Rectal smooth muscle tissue (tissue), 1 donor: Measurements from ENCODE around the gene RNF130.

Experiments used
- H3K27ac ChIP-seq: one replicate; pipeline ENCODE4 v1.7.0; 2013; ENCODE audit warnings: low read depth, low read length, inconsistent platforms
- H3K27me3 ChIP-seq: one replicate; pipeline ENCODE4 v1.7.0; 2013; ENCODE audit warnings: low read length; ENCODE audit not compliant: control insufficient read depth, insufficient read depth
- H3K36me3 ChIP-seq: one replicate; pipeline ENCODE4 v1.7.0; 2013; ENCODE audit warnings: low read length; ENCODE audit not compliant: control insufficient read depth, insufficient read depth
- H3K4me1 ChIP-seq: one replicate; pipeline ENCODE4 v1.7.0; 2013; ENCODE audit warnings: low read length; ENCODE audit not compliant: control insufficient read depth, insufficient read depth
- H3K4me3 ChIP-seq: one replicate; pipeline ENCODE4 v1.7.0; 2013; ENCODE audit warnings: low read length
- H3K9ac ChIP-seq: one replicate; pipeline ENCODE4 v1.7.0; 2013; ENCODE audit warnings: low read length

The RNF130 gene

GRCh38 chr5:180086816-180087399 lies 15.3 kb upstream of the RNF130 start:
- H3K27me3 ChIP-seq, result no peaks in the 10 kb centered on the region
- no peak overlapping the region for H3K9ac ChIP-seq
- H3K4me1 ChIP-seq, result no peaks in the 10 kb centered on the region
- no peaks in the 10 kb centered on the region for H3K36me3 ChIP-seq
- H3K4me3 ChIP-seq, result no peak overlapping the region
- no peak overlapping the region for H3K27ac ChIP-seq

GRCh38 chr5:180085837-180086236 lies 14.3 kb upstream of the RNF130 start:
- no peak overlapping the region for H3K4me3 ChIP-seq

GRCh38 chr5:180084638-180085561 lies 13.3 kb upstream of the RNF130 start:
- H3K27ac ChIP-seq, result no peak overlapping the region
- H3K9ac ChIP-seq, result no peak overlapping the region
- H3K4me1 ChIP-seq, result no peaks in the 10 kb centered on the region
- H3K27me3 ChIP-seq, result no peaks in the 10 kb centered on the region
- H3K36me3 ChIP-seq, result no peaks in the 10 kb centered on the region
- no peak overlapping the region for H3K4me3 ChIP-seq

More at GRCh38 chr5:180085837-180086236, 14.3 kb upstream of the RNF130 start:
- H3K27ac ChIP-seq, result no peak overlapping the region
- no peak overlapping the region for H3K9ac ChIP-seq
- no peaks in the 10 kb centered on the region for H3K36me3 ChIP-seq
- H3K4me1 ChIP-seq, result no peaks in the 10 kb centered on the region
- no peaks in the 10 kb centered on the region for H3K27me3 ChIP-seq

GRCh38 chr5:180083529-180084060 lies 12.0 kb upstream of the RNF130 start:
- Histone ChIP-seq H3K27me3 (no peaks in the 10 kb centered on the region), H3K9ac (no peak overlapping the region), H3K27ac (no peak overlapping the region), H3K36me3 (no peaks in the 10 kb centered on the region), H3K4me3 (no peak overlapping the region), H3K4me1 (no peaks in the 10 kb centered on the region)

GRCh38 chr5:180082633-180083420 lies 11.3 kb upstream of the RNF130 start:
- Histone ChIP-seq H3K4me3 (no peak overlapping the region), H3K9ac (no peak overlapping the region), H3K36me3 (no peaks in the 10 kb centered on the region), H3K4me1 (no peaks in the 10 kb centered on the region), H3K27ac (no peak overlapping the region), H3K27me3 (no peaks in the 10 kb centered on the region)

GRCh38 chr5:180081481-180081880 lies 9.9 kb upstream of the RNF130 start:
- H3K36me3 ChIP-seq, result no peaks in the 10 kb centered on the region
- H3K4me1 ChIP-seq, result no peaks in the 10 kb centered on the region
- H3K27ac ChIP-seq, result no peak overlapping the region
- H3K4me3 ChIP-seq, result no peak overlapping the region
- H3K27me3 ChIP-seq, result no peaks in the 10 kb centered on the region
- no peak overlapping the region for H3K9ac ChIP-seq

- no peak overlapping the region for H3K4me3 ChIP-seq
Measured at GRCh38 chr5:180080486-180081280, 9.1 kb upstream of the RNF130 start.

GRCh38 chr5:180079702-180080466 lies 8.3 kb upstream of the RNF130 start:
- H3K4me1 ChIP-seq, result no peaks in the 10 kb centered on the region
- no peak overlapping the region for H3K4me3 ChIP-seq
- no peak overlapping the region for H3K9ac ChIP-seq
- H3K27me3 ChIP-seq, result no peaks in the 10 kb centered on the region
- H3K27ac ChIP-seq, result no peak overlapping the region
- no peaks in the 10 kb centered on the region for H3K36me3 ChIP-seq

More at GRCh38 chr5:180080486-180081280, 9.1 kb upstream of the RNF130 start:
- no peaks in the 10 kb centered on the region for H3K4me1 ChIP-seq
- H3K27me3 ChIP-seq, result no peaks in the 10 kb centered on the region
- no peak overlapping the region for H3K9ac ChIP-seq
- H3K27ac ChIP-seq, result no peak overlapping the region
- H3K36me3 ChIP-seq, result no peaks in the 10 kb centered on the region

- no peaks in the 10 kb centered on the region for H3K27me3 ChIP-seq
- H3K27ac ChIP-seq, result no peak overlapping the region
- H3K36me3 ChIP-seq, result no peaks in the 10 kb centered on the region
- no peak overlapping the region for H3K9ac ChIP-seq
- H3K4me1 ChIP-seq, result no peaks in the 10 kb centered on the region
- H3K4me3 ChIP-seq, result no peak overlapping the region
Measured at GRCh38 chr5:180078348-180078747, 6.8 kb upstream of the RNF130 start.

- Histone ChIP-seq H3K27ac (no peak overlapping the region), H3K4me3 (no peak overlapping the region)
Measured at GRCh38 chr5:180077594-180078284, 6.2 kb upstream of the RNF130 start.

GRCh38 chr5:180075703-180076102 lies 4.1 kb upstream of the RNF130 start:
- Histone ChIP-seq H3K27ac (no peak overlapping the region), H3K36me3 (no peaks in the 10 kb centered on the region), H3K4me1 (no peaks in the 10 kb centered on the region), H3K27me3 (no peaks in the 10 kb centered on the region), H3K9ac (no peak overlapping the region), H3K4me3 (no peak overlapping the region)

More at GRCh38 chr5:180077594-180078284, 6.2 kb upstream of the RNF130 start:
- H3K27me3 ChIP-seq, result no peaks in the 10 kb centered on the region
- H3K9ac ChIP-seq, result no peak overlapping the region
- no peaks in the 10 kb centered on the region for H3K36me3 ChIP-seq
- H3K4me1 ChIP-seq, result no peaks in the 10 kb centered on the region
